Choroid plexus epithelial cell (primary cell): Measurements from ENCODE around the gene UMPS.

Experiments
- DNase-seq: peaks from one replicate; pipeline ENCODE4 v3.0.0-alpha.2; 2010; ENCODE audit warnings: low read depth
- H3K4me3 ChIP-seq: 2 replicates; pipeline ENCODE4 v1.5.1; 2011; ENCODE audit warnings: low read depth, mild to moderate bottlenecking, control low read depth, low read length, moderate library complexity
- TF ChIP-seq, protein P1 (sequence below): conservative IDR thresholded peaks from 2 replicates; pipeline ENCODE4 v1.5.1; 2011; ENCODE audit warnings: low read depth, mild to moderate bottlenecking, control low read depth, inconsistent platforms, low read length, moderate library complexity

The UMPS gene

GRCh38 chr3:124791142-124791541, 60.9 kb downstream of the UMPS start:
- no peak overlapping the region for H3K4me3 ChIP-seq
- DNase-seq, result no peak
- TF ChIP-seq, protein P1, sequence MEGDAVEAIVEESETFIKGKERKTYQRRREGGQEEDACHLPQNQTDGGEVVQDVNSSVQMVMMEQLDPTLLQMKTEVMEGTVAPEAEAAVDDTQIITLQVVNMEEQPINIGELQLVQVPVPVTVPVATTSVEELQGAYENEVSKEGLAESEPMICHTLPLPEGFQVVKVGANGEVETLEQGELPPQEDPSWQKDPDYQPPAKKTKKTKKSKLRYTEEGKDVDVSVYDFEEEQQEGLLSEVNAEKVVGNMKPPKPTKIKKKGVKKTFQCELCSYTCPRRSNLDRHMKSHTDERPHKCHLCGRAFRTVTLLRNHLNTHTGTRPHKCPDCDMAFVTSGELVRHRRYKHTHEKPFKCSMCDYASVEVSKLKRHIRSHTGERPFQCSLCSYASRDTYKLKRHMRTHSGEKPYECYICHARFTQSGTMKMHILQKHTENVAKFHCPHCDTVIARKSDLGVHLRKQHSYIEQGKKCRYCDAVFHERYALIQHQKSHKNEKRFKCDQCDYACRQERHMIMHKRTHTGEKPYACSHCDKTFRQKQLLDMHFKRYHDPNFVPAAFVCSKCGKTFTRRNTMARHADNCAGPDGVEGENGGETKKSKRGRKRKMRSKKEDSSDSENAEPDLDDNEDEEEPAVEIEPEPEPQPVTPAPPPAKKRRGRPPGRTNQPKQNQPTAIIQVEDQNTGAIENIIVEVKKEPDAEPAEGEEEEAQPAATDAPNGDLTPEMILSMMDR, result no peak

GRCh38 chr3:124791639-124792151, 61.4 kb downstream of the UMPS start:
- DNase-seq, result peak; percentile 96
- TF ChIP-seq, protein P1, result no peak
- no peak overlapping the region for H3K4me3 ChIP-seq

- H3K4me3 ChIP-seq, result no peak overlapping the region
- TF ChIP-seq, protein P1, result no peak
- no peak for DNase-seq
Measured at GRCh38 chr3:124792341-124793040, 62.2 kb downstream of the UMPS start.

GRCh38 chr3:124793054-124793739, 62.9 kb downstream of the UMPS start:
- TF ChIP-seq, protein P1, result no peak
- no peak for DNase-seq
- no peak overlapping the region for H3K4me3 ChIP-seq

DNA sequence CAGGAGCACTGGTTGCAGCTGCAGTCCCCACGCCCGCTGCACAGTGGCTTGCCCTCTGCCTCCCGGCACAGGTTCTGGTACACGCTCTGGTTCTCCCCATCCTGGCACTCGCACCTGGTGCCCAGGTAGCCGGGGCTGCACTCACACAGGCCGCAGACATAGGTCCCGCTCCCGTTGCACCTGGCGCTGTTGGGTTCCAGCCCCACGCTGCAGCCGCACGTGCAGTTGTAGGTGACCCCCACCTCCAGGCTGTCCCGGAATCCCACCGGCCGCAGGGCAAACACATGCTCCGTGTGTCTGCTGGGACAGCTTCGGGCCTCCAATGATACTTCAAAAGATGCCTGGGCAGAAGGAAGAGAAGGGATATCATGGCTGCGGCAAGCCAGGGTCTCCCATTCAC, 66.2 kb downstream of the UMPS start:
- DNase-seq, result no peak
- H3K4me3 ChIP-seq, result no peak overlapping the region
- TF ChIP-seq, protein P1, result no peak

- DNase-seq, result no peak
- TF ChIP-seq, protein P1, result no peak
- H3K4me3 ChIP-seq, result no peak overlapping the region
Measured at GRCh38 chr3:124797426-124797945, 67.2 kb downstream of the UMPS start.
